Fibroblast of skin of left quadriceps (primary cell): ENCODE results near the gene SACM1L.
A peak's percentile ranks its signal among the peaks of the same experiment; 100 is the strongest.
"Not testable (repeated sequence)": the region's sequence is repeated elsewhere in the genome, so short reads cannot be mapped to it uniquely, and the experiment has no call there.

Experiments
- DNase-seq, 2 experiments: peaks; one replicate each; pipeline ENCODE4 v3.0.0-alpha.2; 2013; ENCODE audit warnings: low read depth in 2 of 2

SACM1L gene

DNA sequence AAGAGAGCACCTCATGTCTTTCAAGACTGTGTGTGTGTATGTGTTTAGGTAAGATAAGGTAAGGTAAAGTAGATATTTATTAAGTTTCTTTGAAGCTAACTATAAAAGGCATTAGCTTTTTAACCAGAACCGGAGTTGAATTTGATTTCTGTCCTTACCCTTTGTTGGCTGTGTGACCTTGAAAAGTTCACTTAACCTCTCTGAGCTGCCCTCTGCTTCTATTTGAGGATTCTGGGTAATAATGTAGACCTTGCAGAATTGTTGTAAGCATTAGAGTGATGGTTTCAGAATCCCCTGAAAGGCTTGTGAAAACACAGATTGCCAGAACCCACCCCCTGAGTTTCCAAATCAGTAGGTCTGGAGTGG is 21.6 kb upstream of the SACM1L start:
- no peak for DNase-seq

DNA sequence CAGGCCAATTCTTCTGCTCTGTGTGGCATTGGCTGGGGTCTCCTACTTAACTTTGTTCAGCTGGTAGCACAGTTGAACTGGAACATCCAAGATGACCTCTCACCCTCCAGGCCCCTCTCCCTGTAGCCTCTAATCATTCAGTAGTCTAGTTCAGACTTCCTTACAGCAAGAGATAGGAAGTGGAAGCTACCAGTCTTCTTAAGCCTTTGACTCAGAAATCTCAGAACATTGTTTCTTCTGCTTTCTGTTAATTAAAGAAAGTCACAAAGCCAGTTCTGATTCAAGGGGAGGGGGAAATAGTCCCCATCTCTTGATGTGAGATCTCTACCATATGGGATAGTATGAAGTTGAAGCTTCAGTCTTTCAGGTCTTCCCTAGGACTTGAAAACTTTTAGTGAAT is 18.8 kb upstream of the SACM1L start:
- no peak for DNase-seq

DNA sequence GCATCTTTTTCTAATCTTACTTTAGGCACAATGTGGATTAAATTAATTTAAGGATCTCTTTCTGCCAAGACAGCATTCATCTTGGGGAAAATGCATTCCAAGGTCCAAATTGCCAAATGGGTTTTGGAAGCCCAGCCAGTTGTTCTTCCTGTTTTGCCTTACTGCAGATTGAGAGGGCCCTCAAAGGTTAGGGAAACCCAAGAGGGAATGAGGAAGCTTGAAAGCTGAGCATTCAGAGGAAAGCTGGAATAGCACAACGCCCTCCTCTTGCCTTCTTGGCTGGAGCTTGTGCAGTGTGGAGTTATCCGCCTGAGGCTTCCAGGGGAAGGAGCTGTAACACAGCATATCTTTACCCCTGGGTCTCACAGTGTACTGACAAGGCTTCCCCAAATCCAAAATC is 18.2 kb upstream of the SACM1L start:
- peak; percentile 80 for DNase-seq

GRCh38 chr3:45673273-45673672 is 15.9 kb upstream of the SACM1L start:
- no peak for DNase-seq

DNA sequence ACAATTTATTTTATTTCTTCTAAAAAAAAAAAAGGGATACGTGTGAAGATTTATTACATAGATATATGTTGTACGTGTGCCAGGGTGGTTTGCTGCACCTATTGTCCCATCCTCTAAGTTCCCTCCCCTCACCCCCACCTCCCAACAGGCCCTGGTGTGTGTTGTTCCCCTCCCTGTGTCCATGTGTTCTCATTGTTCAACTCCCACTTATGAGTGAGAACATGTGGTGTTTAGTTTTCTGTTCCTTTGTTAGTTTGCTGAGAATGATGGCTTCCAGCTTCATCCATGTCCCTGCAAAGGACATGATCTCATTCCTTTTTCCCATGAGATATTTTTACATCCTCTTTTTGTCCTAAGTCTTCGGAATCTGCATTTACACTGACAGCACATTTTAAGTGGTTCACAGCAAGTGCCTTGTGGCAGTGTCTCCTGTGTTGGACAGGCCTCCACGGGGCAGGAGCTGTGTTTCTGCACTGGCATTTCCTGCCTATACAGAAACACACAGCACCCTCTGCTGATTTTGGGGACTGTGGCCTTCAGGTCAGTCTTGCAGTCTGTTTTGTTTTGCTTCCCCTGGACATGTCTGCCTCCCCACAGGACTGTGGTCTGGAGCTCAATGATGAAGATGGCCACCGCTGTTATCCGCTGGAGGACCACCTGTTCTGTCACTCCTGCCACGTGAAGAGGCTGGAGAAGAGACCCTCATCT is 12.7 kb upstream of the SACM1L start:
- DNase-seq, result no peak

DNA sequence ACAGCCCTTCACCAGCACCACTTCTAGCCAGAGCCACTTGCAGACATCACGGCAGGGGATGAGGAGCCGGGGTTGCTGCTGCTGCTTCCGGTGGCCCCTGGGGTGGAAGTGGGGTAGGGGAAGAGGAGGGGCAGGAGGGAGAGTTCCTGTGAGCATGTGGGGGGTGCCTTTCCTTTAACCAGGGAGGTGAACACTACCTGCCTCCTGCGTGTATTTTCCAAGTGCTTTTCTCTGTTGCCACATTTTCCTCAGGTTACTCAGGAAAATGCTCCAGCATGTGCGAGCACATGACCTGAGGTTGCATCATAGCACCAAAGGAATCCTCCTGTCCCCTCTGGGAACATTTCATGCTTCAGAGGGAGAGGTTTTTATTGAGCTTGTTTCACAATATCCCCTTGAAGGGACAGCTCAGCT is 12.2 kb upstream of the SACM1L start:
- peak; percentile 49 for DNase-seq

- DNase-seq, result no peak
Measured at GRCh38 chr3:45677841-45678240, 11.4 kb upstream of the SACM1L start.

DNA sequence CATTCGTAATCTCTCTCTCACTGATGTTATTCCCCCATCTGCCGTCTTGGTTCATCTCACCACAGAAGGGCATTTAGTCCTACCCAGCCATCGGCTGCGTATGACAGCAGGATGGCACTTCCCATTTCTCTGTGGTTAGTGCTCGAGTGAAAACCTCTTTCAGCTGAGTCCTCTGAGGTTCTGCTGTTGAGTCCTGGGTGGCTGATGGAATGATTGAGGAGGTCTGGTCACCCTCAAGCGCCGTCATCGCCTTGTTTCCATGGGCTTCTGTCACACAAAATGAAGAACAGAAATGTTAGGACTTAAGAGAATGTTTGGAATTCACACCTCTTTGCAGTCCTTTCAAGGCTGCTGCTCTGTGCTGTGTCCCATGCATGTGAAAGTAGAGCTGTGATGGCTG is 9.4 kb upstream of the SACM1L start:
- DNase-seq, result no peak

- DNase-seq, result no peak
Measured at GRCh38 chr3:45681221-45681620, 8.0 kb upstream of the SACM1L start.

- DNase-seq, result no peak
Measured at GRCh38 chr3:45681846-45682245, 7.3 kb upstream of the SACM1L start.

DNA sequence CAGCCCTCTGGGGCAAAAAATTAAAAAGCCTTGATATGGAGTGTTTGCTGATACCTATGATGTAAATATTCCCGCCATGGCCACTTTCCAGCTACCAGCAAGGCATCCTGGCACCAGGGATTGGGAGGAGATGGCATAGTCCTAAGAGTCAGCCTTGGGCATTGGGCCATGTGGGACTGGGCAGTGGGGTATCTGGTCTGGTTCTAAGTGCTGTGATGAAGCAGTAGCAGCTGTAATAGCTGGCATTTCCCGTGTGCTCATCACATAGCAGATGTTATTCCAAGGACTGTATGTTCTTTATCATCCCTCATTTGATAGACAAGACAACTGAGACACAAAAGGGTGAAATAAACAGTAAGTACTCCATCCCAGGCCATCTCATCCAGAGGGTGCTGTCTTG is 6.9 kb upstream of the SACM1L start:
- DNase-seq, result no peak

GRCh38 chr3:45682786-45683185 is 6.4 kb upstream of the SACM1L start:
- DNase-seq, result no peak

DNA sequence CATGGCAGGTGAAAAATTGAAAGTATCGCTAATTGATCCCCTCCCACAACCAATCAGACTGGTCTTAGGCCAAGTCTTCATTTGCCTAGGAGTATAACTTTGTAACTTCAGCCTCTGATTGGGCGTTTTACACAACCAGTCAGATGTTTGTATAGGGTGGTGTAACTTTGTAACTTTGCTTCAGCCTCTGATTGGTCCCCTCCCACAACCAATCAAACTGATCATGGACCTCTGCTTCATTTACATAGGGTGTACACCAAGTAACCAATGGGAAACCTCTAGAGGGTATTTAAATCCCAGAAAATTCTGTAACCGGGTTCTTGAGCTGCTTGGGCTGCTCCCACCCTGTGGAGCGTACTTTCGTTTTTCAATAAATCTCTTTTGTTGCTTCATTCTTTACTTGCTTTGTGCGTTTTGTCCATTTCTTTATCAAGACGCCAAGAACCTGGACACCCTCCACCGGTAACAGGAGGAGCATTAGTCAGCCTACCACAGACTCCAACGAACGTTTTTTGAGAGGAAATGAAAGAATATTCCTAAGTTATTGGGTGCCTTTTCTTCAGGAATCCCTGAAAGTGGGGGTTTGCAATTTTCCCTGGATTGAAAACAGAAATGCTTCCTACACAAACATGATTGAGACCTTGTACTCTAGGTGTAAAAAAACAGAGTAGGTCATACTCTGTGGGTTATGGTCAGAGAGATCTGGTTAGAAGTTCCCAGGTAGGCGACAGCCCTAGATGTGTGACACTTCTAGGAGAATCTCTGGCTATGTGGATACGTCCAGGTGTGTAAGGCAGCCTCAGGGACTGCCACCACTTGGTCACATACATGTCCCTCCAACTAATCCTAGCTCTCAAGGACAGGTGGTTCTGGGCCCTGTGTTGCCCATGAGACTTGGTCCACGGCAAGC is 5.5 kb upstream of the SACM1L start:
- no peak for DNase-seq

DNA sequence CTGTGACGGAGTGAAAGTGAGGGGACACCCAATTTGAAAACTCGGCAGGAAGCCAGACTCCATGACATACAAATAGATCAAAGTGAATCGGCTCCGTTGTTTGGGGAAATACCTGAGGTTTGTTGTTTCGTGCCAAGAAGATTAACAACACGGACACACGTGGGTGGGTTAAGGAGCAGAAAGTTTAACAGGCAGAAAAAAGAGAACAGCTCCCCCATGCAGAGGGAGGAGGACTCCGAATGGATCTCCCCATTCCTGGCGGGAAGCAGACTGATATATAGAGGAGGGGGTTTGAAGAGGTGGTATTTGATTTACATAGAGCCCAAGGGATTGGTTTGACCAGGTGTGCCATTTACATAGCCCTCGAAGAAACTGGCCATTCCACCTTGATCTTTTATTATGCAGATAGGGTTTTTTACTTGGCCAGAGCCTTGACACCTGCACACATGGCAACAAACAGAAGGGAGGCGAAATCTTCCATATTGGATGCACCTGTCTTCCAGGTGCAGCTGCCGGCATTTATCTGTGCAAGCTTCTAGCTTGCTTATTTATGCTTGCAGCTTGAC is 4.8 kb upstream of the SACM1L start:
- DNase-seq, result no peak

GRCh38 chr3:45685722-45686121 is 3.5 kb upstream of the SACM1L start:
- not testable (repeated sequence) for DNase-seq

- DNase-seq, result no peak
Measured at GRCh38 chr3:45686850-45687249, 2.3 kb upstream of the SACM1L start.

DNA sequence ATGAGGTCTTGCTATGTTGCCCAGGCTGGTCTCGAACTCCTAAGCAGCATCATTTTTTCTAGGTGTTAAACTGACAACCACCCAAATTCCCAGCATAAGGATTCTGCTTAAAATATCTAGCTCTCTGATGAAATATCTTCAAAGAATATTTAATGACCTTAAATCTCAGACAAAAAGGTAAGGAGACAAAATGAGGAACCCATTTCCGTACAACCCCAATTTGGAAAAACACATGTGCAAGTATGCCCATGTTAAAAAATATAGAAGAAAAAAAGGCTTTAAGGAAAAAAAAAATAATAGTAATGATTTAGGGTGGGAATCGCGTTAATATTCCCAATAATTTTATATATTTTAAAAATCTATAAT is 1.4 kb upstream of the SACM1L start:
- DNase-seq, result no peak

- DNase-seq, result peak in 1 of 2 experiments; percentile 16
Measured at GRCh38 chr3:45688194-45688881, 858 bp upstream of the SACM1L start.

- no peak for DNase-seq
Measured at GRCh38 chr3:45689787-45690145, 570 bp downstream of the SACM1L start.

DNA sequence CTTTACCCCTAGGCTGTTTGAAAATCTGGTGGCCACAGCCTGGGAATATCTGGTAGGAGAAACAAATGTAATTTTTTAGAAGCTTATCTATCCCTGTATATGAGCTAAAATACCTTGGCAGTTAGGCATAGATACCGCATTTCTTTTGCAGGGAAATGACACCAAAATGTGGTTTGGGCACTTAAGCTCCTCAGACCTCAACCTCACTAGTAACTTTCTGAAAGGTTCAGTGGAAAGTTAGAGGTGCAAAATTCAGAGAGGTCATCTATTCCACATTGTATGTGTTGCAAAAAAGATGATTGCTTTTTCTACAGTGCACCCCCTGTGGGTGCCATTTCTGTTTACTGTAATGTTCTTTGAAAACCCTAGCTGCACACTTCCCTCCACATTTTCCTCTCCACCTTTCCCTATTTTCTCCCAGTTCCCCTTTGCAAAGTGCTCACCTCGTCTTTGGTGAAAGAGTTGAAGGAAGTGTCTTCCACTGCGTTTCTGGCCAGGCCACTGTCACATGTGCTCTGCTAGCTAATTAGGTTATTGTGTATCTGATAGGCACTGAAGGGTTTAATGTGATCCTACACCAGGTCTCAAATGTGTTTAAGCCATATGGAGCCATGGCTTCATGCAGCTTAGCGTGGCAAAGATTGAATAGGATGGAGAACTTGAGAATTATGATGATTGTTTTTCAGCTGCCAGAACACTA is 1.3 kb downstream of the SACM1L start:
- no peak for DNase-seq

DNA sequence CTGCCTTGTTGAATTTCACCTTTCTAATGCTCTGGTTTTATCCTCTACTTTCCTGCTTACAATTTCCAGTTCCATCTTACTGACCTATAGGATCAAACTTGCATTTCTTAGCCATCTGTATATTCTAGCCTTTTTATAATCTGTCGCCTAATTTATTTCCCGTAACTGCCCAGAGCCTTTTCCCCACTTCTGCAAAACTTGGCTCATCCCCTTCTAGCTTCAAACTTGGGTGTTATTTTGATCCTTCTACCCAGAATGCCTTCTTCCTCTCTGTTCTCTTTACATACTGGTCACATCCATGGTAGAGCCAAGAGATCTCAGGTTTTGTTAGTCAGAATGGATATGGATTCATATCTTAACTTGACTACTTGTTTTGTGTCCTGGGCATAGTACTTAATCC is 2.6 kb downstream of the SACM1L start:
- DNase-seq, result no peak

DNA sequence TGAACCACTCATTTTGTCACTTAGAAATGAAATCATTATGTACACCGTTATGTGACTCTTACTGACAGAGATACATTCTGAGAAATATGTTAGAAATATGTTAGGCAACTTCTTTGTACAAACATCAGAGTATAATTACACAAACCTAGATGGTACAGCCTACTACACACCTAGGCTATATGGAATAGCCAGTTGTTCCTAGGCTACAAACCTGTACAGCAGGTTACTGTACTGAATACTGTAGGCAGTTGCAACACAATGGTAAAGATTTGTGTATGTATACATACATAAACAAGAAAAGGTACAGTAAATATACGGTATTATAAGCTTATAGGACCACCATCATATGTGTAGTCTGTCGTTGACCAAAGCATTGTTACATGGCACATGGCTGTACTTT is 3.7 kb downstream of the SACM1L start:
- no peak for DNase-seq
